Measurements from ENCODE around the gene CTIF.

- no peak for TF ChIP-seq CTCF (conservative IDR thresholded peaks at IDR 0.05; ENCODE audit: low read length)
- no peak for TF ChIP-seq EZH2phosphoT487 (IDR thresholded peaks at IDR 0.05; ENCODE audit: borderline replicate concordance, low read depth, low read length)
These were observed 3.0 kb downstream of the CTIF start for GRCh38 chr18:48541747-48542400.

Measured in OCI-LY7 (cell line).